H4 (cell line): ENCODE results near the gene CAV3. TPM values are rescaled to one million over a fixed set of nuclear protein-coding genes. Genes with fewer than 3 reads are reported as not detected.
"Not testable (repeated sequence)": the region's sequence is repeated elsewhere in the genome, so short reads cannot be mapped to it uniquely, and the experiment has no call there.

Experiments used
- DNase-seq: peaks from one replicate; pipeline ENCODE4 v3.0.0-alpha.2; 2015; ENCODE audit warnings: low spot score
- total RNA-seq: library from RNA; depleted of rRNA; stranded (reverse); fragments of >200 nt; shearing (Covaris generic); gene quantifications from 2 replicates; pipeline ENCODE4 v1.2.3, GENCODE V29; 2014; rRNA removed

The CAV3 gene
- total RNA-seq = not detected in 2 replicates

DNA sequence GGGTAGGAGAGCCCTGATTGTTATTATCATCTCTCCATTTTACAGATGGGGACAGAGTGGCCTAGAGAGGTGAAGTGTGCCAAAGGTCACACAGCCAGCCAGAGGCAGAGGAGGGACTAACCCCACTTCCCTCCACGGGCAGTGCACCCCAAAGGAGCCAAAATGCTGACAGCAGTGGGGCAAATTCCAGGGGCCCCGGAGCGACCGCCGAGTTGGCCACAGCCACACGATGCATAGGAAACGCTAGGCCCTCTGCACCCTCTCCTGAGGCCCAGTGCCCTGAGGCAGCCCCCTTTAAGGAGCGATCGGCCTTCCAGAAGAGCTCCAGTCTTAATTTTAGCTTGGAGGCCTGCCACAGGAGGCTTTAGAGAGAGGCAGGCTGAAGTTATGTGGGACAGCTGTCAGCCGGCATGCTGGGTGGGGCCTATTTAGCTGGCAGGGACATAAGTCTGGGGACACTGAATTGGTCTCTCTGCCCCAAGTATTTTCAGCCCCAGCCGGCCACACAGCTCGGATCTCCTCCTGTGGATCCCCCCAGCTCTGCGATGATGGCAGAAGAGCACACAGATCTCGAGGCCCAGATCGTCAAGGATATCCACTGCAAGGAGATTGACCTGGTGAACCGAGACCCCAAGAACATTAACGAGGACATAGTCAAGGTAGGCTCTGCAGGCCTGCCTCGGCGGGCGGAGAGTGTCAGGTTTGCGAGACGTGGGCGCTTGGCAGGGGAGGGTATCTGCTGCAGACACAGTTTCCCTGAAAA is at the start of gene CAV3:
Gene CAV3 (plus strand): TSS at position 471 of the 763 bp plus-strand sequence. CDS start 75 bp downstream, at position 546.
- DNase-seq = no peak

GRCh38 chr3:8684992-8685391 is 48.6 kb upstream of the CAV3 start:
- not testable (repeated sequence) for DNase-seq

- DNase-seq = not testable (repeated sequence)
These were observed 42.3 kb upstream of the CAV3 start for GRCh38 chr3:8691295-8691694.

GRCh38 chr3:8702560-8702959 is 31.0 kb upstream of the CAV3 start:
- no peak for DNase-seq

DNA sequence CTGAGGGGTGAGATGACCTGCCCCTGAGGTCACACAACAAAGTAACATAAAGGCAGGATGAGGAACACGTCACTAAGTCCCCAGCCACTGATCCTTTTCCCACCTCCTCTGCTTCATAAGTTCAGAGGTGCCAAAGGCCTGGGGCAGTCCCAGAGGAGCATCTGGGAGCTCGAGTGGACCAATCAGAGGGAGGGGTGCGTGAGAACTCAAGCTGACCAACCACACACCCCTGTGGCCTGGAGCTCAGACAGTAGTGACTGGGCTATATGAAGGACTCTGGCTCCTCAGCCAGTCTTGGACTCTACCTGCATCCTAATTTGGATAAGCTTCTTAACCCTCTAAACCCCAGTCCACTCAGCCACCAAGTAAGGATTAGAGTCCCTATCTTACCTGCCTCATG is 28.0 kb upstream of the CAV3 start:
- DNase-seq = no peak

GRCh38 chr3:8709287-8709686 is 24.3 kb upstream of the CAV3 start:
- DNase-seq = no peak

- DNase-seq = no peak
These were observed 23.6 kb upstream of the CAV3 start for GRCh38 chr3:8709801-8710507.

GRCh38 chr3:8712045-8712907 is 21.3 kb upstream of the CAV3 start:
- DNase-seq = peak; percentile 94

GRCh38 chr3:8712908-8713255 is 20.7 kb upstream of the CAV3 start:
- no peak for DNase-seq

GRCh38 chr3:8713901-8714759 is 19.5 kb upstream of the CAV3 start:
- no peak for DNase-seq

- not testable (repeated sequence) for DNase-seq
These were observed 17.8 kb upstream of the CAV3 start for GRCh38 chr3:8715757-8716156.

GRCh38 chr3:8722808-8723207 is 10.8 kb upstream of the CAV3 start:
- DNase-seq = no peak

DNA sequence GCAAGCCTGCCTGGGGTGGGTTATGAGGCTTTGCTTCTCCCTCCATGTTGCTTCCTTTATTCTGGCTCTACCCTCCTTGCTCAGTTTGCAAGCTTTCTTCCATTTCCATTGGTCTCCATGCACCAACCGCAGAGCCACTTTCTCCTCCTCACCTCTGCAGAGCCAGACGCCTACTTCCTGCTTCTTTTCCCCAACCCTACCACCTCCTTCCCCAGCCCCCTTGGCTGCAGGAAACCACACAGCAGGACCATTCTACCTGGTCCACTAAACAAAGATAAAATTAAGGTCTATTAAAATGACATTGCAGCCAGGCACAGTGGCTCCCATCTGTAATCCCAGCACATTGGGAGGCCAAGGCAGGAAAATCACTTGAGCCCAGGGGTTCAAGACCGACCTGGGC is 10.0 kb upstream of the CAV3 start:
- DNase-seq = no peak

GRCh38 chr3:8724108-8724752 is 9.4 kb upstream of the CAV3 start:
- DNase-seq = no peak

- DNase-seq = no peak
These were observed 5.7 kb upstream of the CAV3 start for GRCh38 chr3:8727605-8728512.

- DNase-seq = no peak
These were observed 4.1 kb upstream of the CAV3 start for GRCh38 chr3:8729479-8729878.

DNA sequence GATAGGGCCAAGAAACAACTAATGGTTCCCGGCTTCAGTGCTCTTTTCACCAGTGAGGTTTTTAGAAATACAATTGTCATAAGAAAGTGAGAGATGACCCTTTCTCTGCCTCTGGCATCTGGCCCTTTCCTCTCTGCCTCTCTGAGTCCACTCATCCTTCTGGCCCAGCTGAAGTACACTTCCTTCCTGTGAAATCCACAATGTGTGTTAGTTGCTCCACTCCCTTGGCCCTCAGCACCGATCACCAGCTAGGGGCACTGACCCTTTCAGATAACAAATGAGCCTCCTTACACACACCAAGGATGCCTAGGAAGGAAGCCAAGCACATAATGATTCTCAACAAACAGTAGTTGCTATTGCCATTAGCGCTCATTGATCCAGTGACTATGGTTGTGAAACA is 2.9 kb upstream of the CAV3 start:
- DNase-seq = no peak

DNA sequence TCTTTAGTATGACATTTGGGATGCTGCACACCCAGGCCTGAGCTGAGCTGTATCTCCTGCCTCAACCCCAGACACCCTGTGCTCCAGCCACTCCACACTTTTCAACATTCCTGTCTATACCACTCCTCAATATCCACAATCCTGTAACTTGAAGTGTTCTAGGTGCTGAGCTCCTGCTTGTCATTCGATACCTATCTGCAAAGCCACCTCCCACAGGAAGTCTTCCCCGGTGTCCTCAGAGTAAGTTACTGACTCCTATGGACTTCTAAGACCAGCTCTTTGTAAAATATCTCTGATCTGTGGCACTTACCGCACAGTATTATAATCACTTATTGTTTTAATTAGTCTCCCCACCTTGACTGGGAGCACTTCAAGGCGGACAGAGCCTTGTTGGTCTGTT is 1.2 kb upstream of the CAV3 start:
- no peak for DNase-seq

GRCh38 chr3:8734137-8734878 is 706 bp downstream of the CAV3 start:
- DNase-seq = no peak
